GM18867 (cell line): Measurements from ENCODE around the gene MAPKAP1.

ENCODE experiments used
- ATAC-seq: cut with Tn5 transposase; IDR thresholded peaks from one replicate; pipeline ENCODE4 v1.9.1; 2021; ENCODE audit warnings: mild to moderate bottlenecking, moderate library complexity; ENCODE audit not compliant: unreplicated experiment

Gene MAPKAP1

GRCh38 chr9:125679597-125680189 is 27.3 kb downstream of the MAPKAP1 start:
- ATAC-seq = no peak

- ATAC-seq = no peak
These were observed 31.7 kb downstream of the MAPKAP1 start for GRCh38 chr9:125674981-125675973.

- no peak for ATAC-seq
These were observed 34.1 kb downstream of the MAPKAP1 start for GRCh38 chr9:125672876-125673275.

DNA sequence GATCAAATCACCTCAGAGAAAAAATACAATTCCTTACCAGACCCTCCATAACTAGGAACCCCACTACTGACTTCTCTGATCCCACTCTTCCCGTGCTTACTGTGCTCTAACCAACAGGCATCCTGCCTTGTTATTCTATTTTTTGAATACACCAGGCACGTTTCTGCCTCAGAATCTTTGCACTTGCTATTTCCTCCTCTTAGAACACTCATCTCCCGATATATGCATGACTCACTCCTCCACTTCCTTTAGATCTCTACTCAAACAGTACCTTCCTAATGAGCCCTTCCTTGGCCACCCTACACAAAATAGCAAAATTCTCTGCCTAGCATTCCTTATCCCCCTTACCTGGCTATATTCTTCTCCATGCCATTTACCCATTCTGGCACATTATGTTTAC is 43.9 kb downstream of the MAPKAP1 start:
- no peak for ATAC-seq

GRCh38 chr9:125660557-125660956 is 46.5 kb downstream of the MAPKAP1 start:
- ATAC-seq = no peak

DNA sequence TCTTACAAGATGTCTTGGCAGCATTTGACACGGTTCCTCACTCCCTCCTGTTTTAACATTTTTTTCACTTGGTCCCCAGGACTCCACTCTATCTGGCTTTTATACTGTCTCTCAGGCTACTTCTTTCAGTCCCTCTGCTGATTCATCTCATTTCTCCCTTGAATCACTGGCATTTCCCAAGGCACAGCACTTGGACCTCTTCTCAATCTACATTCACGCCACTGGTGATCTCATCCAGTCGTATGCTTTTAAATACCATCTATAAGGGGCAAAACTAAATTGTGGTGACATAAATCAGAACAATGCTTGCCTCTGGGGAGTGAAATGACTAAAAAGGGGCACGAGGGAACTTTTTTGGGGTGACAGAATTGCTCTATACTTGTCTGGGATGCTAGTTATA is 47.1 kb downstream of the MAPKAP1 start:
- no peak for ATAC-seq

DNA sequence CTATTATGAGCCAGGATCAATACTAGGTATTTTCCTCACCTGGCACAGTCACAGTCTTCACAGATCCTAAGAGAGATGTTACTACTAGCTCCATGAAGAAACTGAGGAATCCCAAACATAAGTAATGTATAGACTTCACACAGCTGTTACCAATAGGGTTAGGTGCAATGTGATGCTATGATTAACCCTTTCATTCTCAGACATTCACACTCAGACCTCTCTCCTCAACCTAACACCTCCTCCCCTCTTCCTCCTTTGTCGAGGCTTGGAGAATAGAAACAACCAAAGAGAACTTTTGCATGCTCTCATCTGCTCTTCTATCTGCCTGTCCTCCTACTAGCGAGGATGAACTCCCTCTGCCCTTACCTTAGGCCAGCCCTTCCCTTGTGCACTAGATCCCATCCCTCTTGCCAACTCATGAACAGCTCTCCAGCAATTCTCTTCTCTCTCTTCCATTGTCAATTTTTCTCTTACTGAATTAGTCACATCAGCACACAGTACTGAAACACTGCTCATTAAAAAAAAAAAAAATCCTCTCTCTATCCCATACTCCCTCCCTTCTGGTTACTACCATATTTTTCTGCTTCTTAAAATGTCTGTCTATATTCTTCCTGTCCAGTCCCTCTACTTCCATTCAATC is 47.7 kb downstream of the MAPKAP1 start:
- no peak for ATAC-seq

GRCh38 chr9:125656560-125656959 is 50.4 kb downstream of the MAPKAP1 start:
- no peak for ATAC-seq

- no peak for ATAC-seq
These were observed 51.2 kb downstream of the MAPKAP1 start for GRCh38 chr9:125655691-125656410.

GRCh38 chr9:125655066-125655633 is 51.9 kb downstream of the MAPKAP1 start:
- ATAC-seq = no peak

DNA sequence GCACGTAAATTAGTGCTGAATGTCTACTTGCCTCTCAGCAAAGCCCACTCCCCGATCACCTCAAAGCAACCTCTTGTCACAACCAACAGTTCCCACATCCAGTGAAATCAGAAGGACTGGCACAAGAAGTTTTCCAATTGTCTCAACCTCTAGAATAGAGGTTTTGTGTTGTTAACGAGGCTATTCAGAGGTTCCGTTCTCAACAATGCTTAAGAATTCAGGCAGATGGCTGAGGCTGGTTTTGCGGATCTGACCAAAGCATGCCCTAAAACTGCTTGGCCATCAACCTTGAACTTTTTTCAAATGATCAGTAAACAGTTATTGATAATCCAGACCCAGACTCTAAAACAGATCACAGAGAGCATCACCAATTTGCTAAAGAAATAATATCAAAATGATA is 52.9 kb downstream of the MAPKAP1 start:
- no peak for ATAC-seq

DNA sequence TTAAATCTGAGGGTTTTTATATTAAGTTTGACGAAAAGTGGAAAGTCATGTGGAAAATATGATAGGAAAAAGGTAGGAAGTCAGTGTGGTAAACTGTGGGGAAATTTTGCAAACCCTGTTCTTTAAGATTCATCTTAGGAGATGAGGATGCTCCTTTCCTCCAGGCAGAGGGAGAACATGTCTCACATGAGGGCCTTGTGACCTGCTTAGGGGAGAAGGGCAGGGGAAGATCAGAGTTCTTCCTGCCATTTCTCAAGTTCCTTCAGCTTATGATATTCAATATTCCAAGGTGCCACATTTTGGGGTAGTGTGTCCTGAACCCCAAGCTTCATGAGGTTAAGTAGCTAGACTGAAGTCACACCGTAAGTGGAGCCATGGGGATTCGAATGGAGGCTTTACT is 53.7 kb downstream of the MAPKAP1 start:
- ATAC-seq = no peak

- no peak for ATAC-seq
These were observed 54.2 kb downstream of the MAPKAP1 start for GRCh38 chr9:125652759-125653158.

DNA sequence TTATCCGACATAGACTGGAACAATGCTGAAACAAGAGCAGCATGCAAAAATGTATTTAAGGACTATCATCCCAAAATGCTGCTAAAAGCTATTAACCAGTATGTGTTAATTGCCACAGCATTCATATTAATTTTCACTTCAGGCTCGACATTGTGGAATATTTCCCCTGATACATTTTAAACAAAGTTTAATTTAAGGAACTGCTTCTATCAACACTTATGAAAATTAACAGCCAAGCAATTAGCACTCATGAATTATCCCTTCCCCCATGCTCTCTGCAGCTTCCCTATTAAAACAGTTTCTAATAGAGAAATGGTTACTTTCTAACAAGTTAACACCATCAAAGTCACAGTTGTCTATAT is 54.8 kb downstream of the MAPKAP1 start:
- no peak for ATAC-seq

- ATAC-seq = no peak
These were observed 55.3 kb downstream of the MAPKAP1 start for GRCh38 chr9:125651576-125652232.

DNA sequence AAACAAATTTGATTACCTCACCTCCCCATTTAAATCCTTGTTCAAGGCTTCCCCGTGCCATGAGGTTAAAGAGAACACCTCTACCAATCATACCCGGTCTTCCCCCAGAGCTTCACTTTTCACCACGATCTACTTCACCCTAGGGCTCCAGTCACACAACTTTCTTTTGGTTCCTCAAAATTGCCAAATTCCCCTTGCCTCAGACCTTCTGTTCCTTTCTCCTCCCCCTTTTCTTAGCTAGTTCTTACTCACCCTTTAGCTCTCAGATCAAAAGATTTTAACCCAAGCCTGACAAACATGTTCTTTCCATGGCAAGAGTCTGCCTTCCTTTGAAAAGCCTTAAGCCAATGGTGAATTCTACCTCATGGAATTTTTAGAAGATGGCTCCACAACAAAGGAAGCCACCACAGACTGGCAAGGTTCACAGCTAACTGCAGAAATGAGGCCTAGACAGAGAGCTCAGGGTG is 56.7 kb downstream of the MAPKAP1 start:
- peak; percentile 60 for ATAC-seq

- no peak for ATAC-seq
These were observed 57.2 kb downstream of the MAPKAP1 start for GRCh38 chr9:125649826-125650225.

- no peak for ATAC-seq
These were observed 57.7 kb downstream of the MAPKAP1 start for GRCh38 chr9:125649315-125649714.

DNA sequence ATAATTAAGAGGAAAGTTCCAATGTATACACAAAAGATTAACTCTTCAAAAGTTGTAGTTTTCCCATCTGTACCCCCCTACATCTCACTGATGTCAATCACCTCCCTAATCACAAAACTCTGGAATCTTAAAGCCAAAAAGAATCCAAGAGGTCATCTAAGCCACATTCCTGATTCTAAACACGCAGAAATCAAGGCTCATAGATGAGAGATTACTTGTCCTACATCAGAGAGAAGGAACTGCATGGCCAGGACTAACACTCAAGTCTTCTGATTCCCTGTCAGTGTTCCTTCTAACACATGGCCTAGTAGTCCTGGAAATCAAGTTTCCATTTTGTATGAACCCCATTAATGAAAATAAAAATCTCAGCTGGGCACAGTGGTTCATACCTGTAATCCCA is 58.7 kb downstream of the MAPKAP1 start:
- ATAC-seq = no peak

- ATAC-seq = peak; percentile 32
These were observed 60.3 kb downstream of the MAPKAP1 start for GRCh38 chr9:125646621-125647100.
